Activated T-cell treated with anti-CD3 and anti-CD28 coated beads, Interleukin-2, amount 50 U/mL, for 1 hour (primary cell): ENCODE results near the gene GMDS.

Experiments used
- DNase-seq: peaks from one replicate; pipeline ENCODE4 v3.0.0-alpha.2; 2020

Gene GMDS

GRCh38 chr6:1878330-1878729, 367.1 kb downstream of the GMDS start:
- DNase-seq: no peak

- no peak for DNase-seq
These were observed 371.6 kb downstream of the GMDS start for GRCh38 chr6:1873781-1874180.

GRCh38 chr6:1872649-1873131, 372.7 kb downstream of the GMDS start:
- no peak for DNase-seq

GRCh38 chr6:1871724-1872315, 373.6 kb downstream of the GMDS start:
- no peak for DNase-seq

- no peak for DNase-seq
These were observed 374.5 kb downstream of the GMDS start for GRCh38 chr6:1870932-1871331.

GRCh38 chr6:1870251-1870650, 375.2 kb downstream of the GMDS start:
- no peak for DNase-seq

GRCh38 chr6:1869769-1870168, 375.6 kb downstream of the GMDS start:
- DNase-seq: no peak

- no peak for DNase-seq
These were observed 376.1 kb downstream of the GMDS start for GRCh38 chr6:1869308-1869707.

GRCh38 chr6:1868561-1869261, 376.7 kb downstream of the GMDS start:
- DNase-seq: no peak

GRCh38 chr6:1867197-1867596, 378.2 kb downstream of the GMDS start:
- no peak for DNase-seq

GRCh38 chr6:1865585-1865984, 379.8 kb downstream of the GMDS start:
- no peak for DNase-seq

- DNase-seq: no peak
These were observed 380.9 kb downstream of the GMDS start for GRCh38 chr6:1864496-1864895.

GRCh38 chr6:1862411-1862810, 383.0 kb downstream of the GMDS start:
- no peak for DNase-seq

GRCh38 chr6:1860756-1861348, 384.6 kb downstream of the GMDS start:
- DNase-seq: no peak

- no peak for DNase-seq
These were observed 386.5 kb downstream of the GMDS start for GRCh38 chr6:1858859-1859258.

GRCh38 chr6:1858196-1858595, 387.2 kb downstream of the GMDS start:
- no peak for DNase-seq

GRCh38 chr6:1856381-1856780, 389.0 kb downstream of the GMDS start:
- DNase-seq: no peak

- DNase-seq: no peak
These were observed 389.5 kb downstream of the GMDS start for GRCh38 chr6:1855890-1856289.

- no peak for DNase-seq
These were observed 391.1 kb downstream of the GMDS start for GRCh38 chr6:1854296-1854695.

GRCh38 chr6:1853761-1854160, 391.6 kb downstream of the GMDS start:
- no peak for DNase-seq

- DNase-seq: no peak
These were observed 393.5 kb downstream of the GMDS start for GRCh38 chr6:1851681-1852456.

GRCh38 chr6:1850840-1851157, 394.6 kb downstream of the GMDS start:
- DNase-seq: no peak

- DNase-seq: no peak
These were observed 395.1 kb downstream of the GMDS start for GRCh38 chr6:1850121-1850839.
